ENCODE results near the gene ST3GAL6. TPM values are rescaled to one million over a fixed set of nuclear protein-coding genes. Genes with fewer than 3 reads are reported as not detected.

Gene ST3GAL6
- total and polyA plus RNA-seq, 12 donors: 27.3 to 92.9 (median 57.5) TPM

GRCh38 chr3:98754483-98754882, 8.7 kb upstream of the ST3GAL6 start:
- Histone ChIP-seq H3K9me3 (no peaks in the 10 kb centered on the region), H3K4me1 (peaks cover 0 to 76% (median 35%) of the 10 kb centered on the region in 9 donors), H3K36me3 (peaks cover 0 to 18% (median 0%) of the 10 kb centered on the region in 9 donors), H3K27ac (peak overlapping the region; percentile 7 to 87 (median 76)), H3K27me3 (no peaks in the 10 kb centered on the region), H3K4me3 (no peak overlapping the region)
- 19 to 30% methylated on average over 3 of the region's 3 CpGs for WGBS, 2 donors
- DNase-seq: peak in 1 of 2 donors; percentile 39
- no peak for TF ChIP-seq CTCF (IDR thresholded peaks at IDR 0.05)
- intact Hi-C loops (cut with DNase I): no loop called here
- peak; percentile 68 to 90 (median 86) for ATAC-seq

- DNase-seq (no peak), ATAC-seq (no peak)
- Histone ChIP-seq H3K4me1 (peaks cover 0 to 76% (median 39%) of the 10 kb centered on the region in 9 donors), H3K27ac (peak overlapping the region; percentile 7 to 87 (median 76)), H3K9me3 (no peaks in the 10 kb centered on the region), H3K36me3 (peaks cover 0 to 18% (median 0%) of the 10 kb centered on the region in 9 donors), H3K27me3 (no peaks in the 10 kb centered on the region), H3K4me3 (no peak overlapping the region)
- intact Hi-C loops (cut with DNase I): no loop called here
- TF ChIP-seq CTCF (IDR thresholded peaks at IDR 0.05): no peak
- WGBS, 2 donors: 43 to 44% methylated on average over 4 of the region's 4 CpGs
These were observed 7.5 kb upstream of the ST3GAL6 start for GRCh38 chr3:98755601-98756000.

GRCh38 chr3:98759629-98760028, 3.5 kb upstream of the ST3GAL6 start:
- TF ChIP-seq CTCF (IDR thresholded peaks at IDR 0.05): no peak
- no peaks in the 10 kb centered on the region for H3K27me3 ChIP-seq
- H3K9me3 ChIP-seq: no peaks in the 10 kb centered on the region
- H3K4me3 ChIP-seq: no peak overlapping the region
- DNase-seq (no peak), ATAC-seq (no peak)
- intact Hi-C loops (cut with DNase I): loop anchor here in 1 of 10 donors (5.0 kb wide), 1 partner anchor 67 kb away; no protein-coding TSS in a partner anchor
- H3K27ac ChIP-seq: peak overlapping the region in 5 of 10 donors; percentile 18 to 86 (median 36)
- 92 to 94% methylated on average over 2 of the region's 2 CpGs for WGBS, 2 donors
- peaks cover 0 to 18% (median 0%) of the 10 kb centered on the region in 9 donors for H3K36me3 ChIP-seq
- H3K4me1 ChIP-seq: peaks cover 3 to 98% (median 67%) of the 10 kb centered on the region in 9 donors

GRCh38 chr3:98761643-98762229, 1.4 kb upstream of the ST3GAL6 start:
- no peak for DNase-seq
- ATAC-seq: peak in 3 of 8 donors; percentile 35 to 44 (median 36)
- 20 to 51% methylated on average over 2 of the region's 2 CpGs for WGBS, 2 donors
- peak overlapping the region in 1 of 10 donors; percentile 8 for H3K4me3 ChIP-seq
- no peaks in the 10 kb centered on the region for H3K9me3 ChIP-seq
- H3K27ac ChIP-seq: peak overlapping the region in 7 of 10 donors; percentile 50 to 77 (median 69)
- no peak for TF ChIP-seq CTCF (IDR thresholded peaks at IDR 0.05)
- no peaks in the 10 kb centered on the region for H3K27me3 ChIP-seq
- peaks cover 0 to 14% (median 0%) of the 10 kb centered on the region in 9 donors for H3K36me3 ChIP-seq
- intact Hi-C loops (cut with DNase I): loop anchor here in 1 of 10 donors (5.0 kb wide), 1 partner anchor 69 kb away; no protein-coding TSS in a partner anchor
- peaks cover 7 to 98% (median 82%) of the 10 kb centered on the region in 9 donors for H3K4me1 ChIP-seq
